ENCODE results near the gene B4GAT1.

Gene B4GAT1

DNA sequence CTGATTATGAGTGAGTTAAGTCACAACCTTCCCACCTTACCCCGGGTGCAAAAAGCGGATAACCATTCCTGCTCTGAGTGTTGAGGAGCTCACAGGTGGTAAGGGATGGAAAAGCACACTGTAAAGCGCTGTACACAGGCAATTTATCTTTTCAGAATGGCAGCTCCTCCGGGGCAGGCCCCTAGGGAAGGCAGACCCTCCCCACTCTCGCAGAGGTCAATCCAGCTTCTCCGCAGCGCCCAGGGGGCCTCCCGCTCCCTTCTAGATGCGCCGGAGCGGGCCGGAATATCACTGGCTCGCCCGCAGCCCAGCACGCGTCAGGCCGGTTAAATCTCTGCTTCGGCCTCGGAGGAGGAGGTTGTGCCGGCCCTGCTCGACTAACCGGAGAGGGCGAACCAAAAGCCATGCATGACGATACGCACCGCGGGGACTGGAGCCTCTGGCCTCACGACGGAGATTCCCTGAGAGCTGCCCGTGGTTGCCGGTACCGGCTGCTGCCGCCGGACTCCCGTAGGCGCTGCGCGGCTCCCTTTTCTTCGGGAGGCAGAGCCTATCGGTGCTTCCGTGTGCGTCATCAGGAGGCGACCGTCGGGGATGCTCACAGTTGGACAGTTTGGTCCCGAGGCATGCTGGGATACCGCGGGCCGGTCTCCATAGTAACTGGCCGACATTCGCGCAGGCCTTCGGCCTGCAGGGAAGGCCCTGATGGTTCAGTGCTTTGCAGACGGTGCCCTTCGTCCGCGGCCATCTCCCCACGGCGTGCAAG is 2.7 kb downstream of the B4GAT1 start, which contains the start of gene BRMS1:
TSS of gene BRMS1 (minus strand) at position 555 of the 766 bp plus-strand sequence. CDS start 2,870 bp downstream, outside the sequence.
- TF ChIP-seq CTCF (IDR thresholded peaks at IDR 0.05; ENCODE audit: insufficient read depth, low read length, poor library complexity, severe bottlenecking) = no peak
- DNase-seq (ENCODE audit: extremely low read depth, insufficient read length) = peak; percentile 89
- Histone ChIP-seq H3K4me3 (replicated peaks; ENCODE audit: low read depth, low read length) (peak within 1 kb of the TSS; percentile 81), H3K36me3 (ENCODE audit: control insufficient read depth, insufficient read depth, low read length) (peaks cover 16% of the 10 kb centered on the region), H3K27me3 (replicated peaks; ENCODE audit: control insufficient read depth, insufficient read depth, low read length) (no peaks in the 10 kb centered on the region)

- TF ChIP-seq CTCF (IDR thresholded peaks at IDR 0.05; ENCODE audit: insufficient read depth, low read length, poor library complexity, severe bottlenecking) = no peak
- H3K4me3 ChIP-seq (replicated peaks; ENCODE audit: low read depth, low read length) = no peak overlapping the region
- peaks cover 26% of the 10 kb centered on the region for H3K36me3 ChIP-seq (ENCODE audit: control insufficient read depth, insufficient read depth, low read length)
- no peak for DNase-seq (ENCODE audit: extremely low read depth, insufficient read length)
- no peaks in the 10 kb centered on the region for H3K27me3 ChIP-seq (replicated peaks; ENCODE audit: control insufficient read depth, insufficient read depth, low read length)
These were observed 4.3 kb downstream of the B4GAT1 start for GRCh38 chr11:66343176-66343575.

DNA sequence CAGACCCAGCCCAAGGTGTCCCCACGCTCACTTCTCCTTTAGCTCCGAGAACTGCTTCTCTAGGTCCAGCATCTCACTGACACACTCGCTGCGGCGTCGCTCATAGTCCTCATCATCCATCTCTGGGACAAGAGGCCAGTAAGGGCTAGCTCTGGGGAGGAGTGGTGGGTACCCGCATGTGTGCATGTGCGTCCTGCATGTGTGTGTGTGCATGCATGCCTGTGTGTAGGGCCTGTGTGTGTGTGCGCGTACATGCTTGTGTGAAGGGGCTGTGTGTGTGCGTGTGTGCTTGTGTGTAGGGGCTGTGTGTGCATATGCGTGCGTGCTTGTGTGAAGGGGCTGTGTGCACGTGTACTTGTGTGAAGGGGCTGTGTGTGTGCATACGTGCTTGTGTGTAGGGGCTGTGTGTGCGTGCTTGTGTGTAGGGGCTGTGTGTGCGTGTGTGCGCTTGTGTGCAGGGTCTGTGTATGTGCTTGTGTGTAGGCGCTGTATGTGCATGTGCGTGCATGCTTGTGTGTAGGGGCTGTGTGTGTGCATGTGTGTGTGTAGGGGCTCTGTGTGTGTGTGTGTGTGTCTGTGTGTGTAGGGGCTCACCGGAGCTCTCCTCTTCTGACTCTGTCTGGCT is 5.8 kb downstream of the B4GAT1 start:
- Histone ChIP-seq H3K4me3 (replicated peaks; ENCODE audit: low read depth, low read length) (no peak overlapping the region), H3K36me3 (ENCODE audit: control insufficient read depth, insufficient read depth, low read length) (peaks cover 36% of the 10 kb centered on the region), H3K27me3 (replicated peaks; ENCODE audit: control insufficient read depth, insufficient read depth, low read length) (no peaks in the 10 kb centered on the region)
- DNase-seq (ENCODE audit: extremely low read depth, insufficient read length) = no peak
- TF ChIP-seq CTCF (IDR thresholded peaks at IDR 0.05; ENCODE audit: insufficient read depth, low read length, poor library complexity, severe bottlenecking) = no peak

GRCh38 chr11:66340596-66341501 is 6.6 kb downstream of the B4GAT1 start:
- Histone ChIP-seq H3K36me3 (ENCODE audit: control insufficient read depth, insufficient read depth, low read length) (peaks cover 36% of the 10 kb centered on the region), H3K27me3 (replicated peaks; ENCODE audit: control insufficient read depth, insufficient read depth, low read length) (no peaks in the 10 kb centered on the region), H3K4me3 (replicated peaks; ENCODE audit: low read depth, low read length) (no peak overlapping the region)
- TF ChIP-seq CTCF (IDR thresholded peaks at IDR 0.05; ENCODE audit: insufficient read depth, low read length, poor library complexity, severe bottlenecking) = no peak
- DNase-seq (ENCODE audit: extremely low read depth, insufficient read length) = no peak

GRCh38 chr11:66339686-66340483 is 7.5 kb downstream of the B4GAT1 start:
- H3K36me3 ChIP-seq (ENCODE audit: control insufficient read depth, insufficient read depth, low read length) = peaks cover 36% of the 10 kb centered on the region
- no peak for TF ChIP-seq CTCF (IDR thresholded peaks at IDR 0.05; ENCODE audit: insufficient read depth, low read length, poor library complexity, severe bottlenecking)
- H3K4me3 ChIP-seq (replicated peaks; ENCODE audit: low read depth, low read length) = no peak overlapping the region
- no peak for DNase-seq (ENCODE audit: extremely low read depth, insufficient read length)
- H3K27me3 ChIP-seq (replicated peaks; ENCODE audit: control insufficient read depth, insufficient read depth, low read length) = no peaks in the 10 kb centered on the region

Measured in GM06990 (cell line).